Activated CD8-positive, alpha-beta memory T cell treated with anti-CD3 and anti-CD28 coated beads for 4 hours (primary cell): ENCODE results near the gene CDK9.

Experiments
- DNase-seq, 2 donors: peaks; one replicate each; pipeline ENCODE4 v3.0.0-alpha.2; 2020; ENCODE audit warnings: low read depth in 2 of 2

The CDK9 gene

GRCh38 chr9:127803507-127804352 lies 17.9 kb downstream of the CDK9 start:
- DNase-seq = no peak

- no peak for DNase-seq
Measured at GRCh38 chr9:127805620-127806019, 19.8 kb downstream of the CDK9 start.

GRCh38 chr9:127806871-127807270 lies 21.0 kb downstream of the CDK9 start:
- no peak for DNase-seq

- DNase-seq = no peak
Measured at GRCh38 chr9:127808347-127809001, 22.6 kb downstream of the CDK9 start.

- no peak for DNase-seq
Measured at GRCh38 chr9:127809002-127809539, 23.2 kb downstream of the CDK9 start.

GRCh38 chr9:127809540-127810377 lies 23.9 kb downstream of the CDK9 start:
- no peak for DNase-seq

GRCh38 chr9:127810378-127811187 lies 24.7 kb downstream of the CDK9 start:
- no peak for DNase-seq

GRCh38 chr9:127812011-127812410 lies 26.2 kb downstream of the CDK9 start:
- no peak for DNase-seq

- no peak for DNase-seq
Measured at GRCh38 chr9:127812936-127813675, 27.3 kb downstream of the CDK9 start.

GRCh38 chr9:127813686-127814226 lies 27.9 kb downstream of the CDK9 start:
- no peak for DNase-seq

GRCh38 chr9:127814619-127815511 lies 29.0 kb downstream of the CDK9 start:
- no peak for DNase-seq

- DNase-seq = no peak
Measured at GRCh38 chr9:127815512-127816361, 29.9 kb downstream of the CDK9 start.

- DNase-seq = no peak
Measured at GRCh38 chr9:127816362-127816725, 30.5 kb downstream of the CDK9 start.

GRCh38 chr9:127816728-127817127 lies 30.9 kb downstream of the CDK9 start:
- DNase-seq = no peak

GRCh38 chr9:127817881-127818434 lies 32.1 kb downstream of the CDK9 start:
- no peak for DNase-seq

- no peak for DNase-seq
Measured at GRCh38 chr9:127818574-127818973, 32.7 kb downstream of the CDK9 start.

- no peak for DNase-seq
Measured at GRCh38 chr9:127822108-127822507, 36.3 kb downstream of the CDK9 start.
